Measurements from ENCODE around the gene PSME3.
"Not testable (repeated sequence)": the region's sequence is repeated elsewhere in the genome, so short reads cannot be mapped to it uniquely, and the experiment has no call there.

Gene PSME3

DNA sequence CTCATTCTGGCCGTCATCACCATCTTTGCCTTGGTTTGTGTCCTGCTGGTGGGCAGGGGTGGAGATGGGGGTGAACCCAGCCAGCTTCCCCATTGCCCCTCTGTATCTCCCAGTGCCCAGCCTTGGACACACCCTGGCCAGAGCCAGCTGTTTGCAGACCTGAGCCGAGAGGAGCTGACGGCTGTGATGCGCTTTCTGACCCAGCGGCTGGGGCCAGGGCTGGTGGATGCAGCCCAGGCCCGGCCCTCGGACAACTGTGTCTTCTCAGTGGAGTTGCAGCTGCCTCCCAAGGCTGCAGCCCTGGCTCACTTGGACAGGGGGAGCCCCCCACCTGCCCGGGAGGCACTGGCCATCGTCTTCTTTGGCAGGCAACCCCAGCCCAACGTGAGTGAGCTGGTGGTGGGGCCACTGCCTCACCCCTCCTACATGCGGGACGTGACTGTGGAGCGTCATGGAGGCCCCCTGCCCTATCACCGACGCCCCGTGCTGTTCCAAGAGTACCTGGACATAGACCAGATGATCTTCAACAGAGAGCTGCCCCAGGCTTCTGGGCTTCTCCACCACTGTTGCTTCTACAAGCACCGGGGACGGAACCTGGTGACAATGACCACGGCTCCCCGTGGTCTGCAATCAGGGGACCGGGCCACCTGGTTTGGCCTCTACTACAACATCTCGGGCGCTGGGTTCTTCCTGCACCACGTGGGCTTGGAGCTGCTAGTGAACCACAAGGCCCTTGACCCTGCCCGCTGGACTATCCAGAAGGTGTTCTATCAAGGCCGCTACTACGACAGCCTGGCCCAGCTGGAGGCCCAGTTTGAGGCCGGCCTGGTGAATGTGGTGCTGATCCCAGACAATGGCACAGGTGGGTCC, 18.4 kb downstream of the PSME3 start:
- DNase-seq (ENCODE audit: low spot score), result not testable (repeated sequence)

DNA sequence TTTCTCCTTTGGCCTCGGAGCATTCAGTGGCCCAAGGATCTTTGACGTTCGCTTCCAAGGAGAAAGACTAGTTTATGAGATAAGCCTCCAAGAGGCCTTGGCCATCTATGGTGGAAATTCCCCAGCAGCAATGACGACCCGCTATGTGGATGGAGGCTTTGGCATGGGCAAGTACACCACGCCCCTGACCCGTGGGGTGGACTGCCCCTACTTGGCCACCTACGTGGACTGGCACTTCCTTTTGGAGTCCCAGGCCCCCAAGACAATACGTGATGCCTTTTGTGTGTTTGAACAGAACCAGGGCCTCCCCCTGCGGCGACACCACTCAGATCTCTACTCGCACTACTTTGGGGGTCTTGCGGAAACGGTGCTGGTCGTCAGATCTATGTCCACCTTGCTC, 19.2 kb downstream of the PSME3 start:
- DNase-seq (ENCODE audit: low spot score), result no peak

DNA sequence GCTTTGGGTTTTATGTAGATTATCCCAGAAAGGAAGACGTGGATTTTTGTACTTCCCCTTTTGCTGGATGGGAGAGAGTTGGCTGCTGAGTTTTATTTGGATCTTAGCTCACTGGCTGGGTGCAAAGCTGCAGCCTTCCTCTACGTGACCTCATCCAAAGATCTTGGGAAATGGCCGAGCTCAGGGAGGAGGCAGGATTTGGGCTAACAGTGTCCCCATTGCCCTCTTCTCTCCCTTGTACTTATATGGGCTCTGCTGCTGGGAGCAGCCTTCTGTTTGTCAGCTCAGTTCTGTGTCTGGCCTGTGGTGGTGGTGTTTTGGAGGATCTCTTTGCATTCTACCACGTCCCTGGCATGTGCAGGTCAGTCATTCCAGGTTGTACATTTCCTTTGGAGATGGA, 19.8 kb downstream of the PSME3 start:
- no peak for DNase-seq (ENCODE audit: low spot score)

DNA sequence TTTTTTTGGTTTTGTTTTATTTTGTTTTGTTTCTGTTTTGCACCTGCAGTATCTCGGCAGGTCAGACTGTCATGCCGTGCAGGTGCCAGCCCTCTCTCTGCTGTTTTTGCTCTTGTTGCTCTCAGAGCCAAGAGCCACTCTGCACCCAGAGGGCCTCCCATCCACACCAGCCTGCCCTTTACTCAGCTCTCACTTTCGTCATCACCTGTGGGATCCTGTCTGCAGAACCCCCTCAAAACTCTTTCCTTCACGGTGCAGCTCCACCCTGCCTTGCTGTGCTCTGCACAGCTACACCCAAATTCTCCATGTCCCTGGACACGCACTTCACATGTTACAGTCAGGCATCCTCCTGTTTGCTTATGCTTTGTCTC, 20.4 kb downstream of the PSME3 start:
- no peak for DNase-seq (ENCODE audit: low spot score)

DNA sequence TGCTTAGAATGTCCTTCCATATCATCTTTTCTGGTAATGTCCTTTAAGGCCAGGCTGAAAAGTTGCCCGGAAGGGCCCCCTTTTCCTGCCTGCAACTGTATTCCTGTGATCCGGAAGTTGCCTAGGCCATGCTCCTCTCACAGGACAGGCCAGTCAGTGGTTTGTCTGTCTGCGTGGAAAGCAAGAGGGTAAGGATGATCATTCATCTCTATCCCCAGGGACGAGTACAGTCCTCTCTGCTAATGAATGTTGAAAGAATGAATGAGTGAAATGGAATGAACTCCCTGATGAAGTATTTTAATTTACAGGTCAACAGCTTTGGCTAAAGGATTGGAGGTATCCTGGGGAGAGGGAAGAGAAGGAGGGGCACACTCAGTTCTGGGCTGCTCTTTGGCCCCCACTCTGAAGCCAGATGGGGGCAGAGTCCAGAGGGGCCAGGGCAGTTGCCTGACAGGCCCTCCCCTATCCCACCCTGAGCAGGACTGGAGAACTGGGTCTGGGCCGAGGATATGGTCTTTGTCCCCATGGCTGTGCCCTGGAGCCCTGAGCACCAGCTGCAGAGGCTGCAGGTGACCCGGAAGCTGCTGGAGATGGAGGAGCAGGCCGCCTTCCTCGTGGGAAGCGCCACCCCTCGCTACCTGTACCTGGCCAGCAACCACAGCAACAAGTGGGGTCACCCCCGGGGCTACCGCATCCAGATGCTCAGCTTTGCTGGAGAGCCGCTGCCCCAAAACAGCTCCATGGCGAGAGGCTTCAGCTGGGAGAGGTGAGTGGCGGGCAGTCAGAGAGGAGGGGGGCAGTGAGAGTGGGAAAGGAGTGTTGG, 21.0 kb downstream of the PSME3 start:
- no peak for DNase-seq (ENCODE audit: low spot score)

DNA sequence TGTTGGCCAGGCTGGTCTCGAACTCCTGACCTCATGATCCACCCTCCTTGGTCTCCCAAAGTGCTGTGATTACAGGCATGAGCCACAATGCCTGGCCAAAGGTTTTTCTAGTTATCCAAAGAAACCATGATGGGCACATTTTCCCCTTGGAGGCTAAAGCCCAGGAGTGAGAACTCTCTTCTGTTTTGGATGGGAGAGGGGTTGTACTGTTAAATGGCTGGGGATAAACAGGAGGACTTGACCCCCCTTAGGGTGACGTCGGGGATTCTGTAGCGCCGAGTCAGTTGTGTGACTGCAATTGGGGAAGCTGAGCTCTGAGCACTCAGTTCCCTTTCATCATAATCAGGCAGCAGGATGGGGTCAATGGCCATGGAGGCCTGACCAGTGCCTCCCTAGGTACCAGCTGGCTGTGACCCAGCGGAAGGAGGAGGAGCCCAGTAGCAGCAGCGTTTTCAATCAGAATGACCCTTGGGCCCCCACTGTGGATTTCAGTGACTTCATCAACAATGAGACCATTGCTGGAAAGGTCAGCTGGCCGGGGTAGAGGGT, 21.9 kb downstream of the PSME3 start:
- DNase-seq (ENCODE audit: low spot score), result no peak

DNA sequence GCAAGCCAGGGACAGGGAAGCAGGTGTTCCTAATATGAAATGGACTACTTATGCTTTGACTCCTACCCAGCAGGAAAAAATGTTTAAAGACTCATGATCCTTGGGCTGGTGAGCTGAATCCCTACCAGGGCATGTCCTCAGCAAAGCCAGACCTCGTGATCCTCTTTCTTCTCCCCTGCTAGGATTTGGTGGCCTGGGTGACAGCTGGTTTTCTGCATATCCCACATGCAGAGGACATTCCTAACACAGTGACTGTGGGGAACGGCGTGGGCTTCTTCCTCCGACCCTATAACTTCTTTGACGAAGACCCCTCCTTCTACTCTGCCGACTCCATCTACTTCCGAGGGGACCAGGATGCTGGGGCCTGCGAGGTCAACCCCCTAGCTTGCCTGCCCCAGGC, 22.9 kb downstream of the PSME3 start:
- DNase-seq (ENCODE audit: low spot score), result not testable (repeated sequence)

DNA sequence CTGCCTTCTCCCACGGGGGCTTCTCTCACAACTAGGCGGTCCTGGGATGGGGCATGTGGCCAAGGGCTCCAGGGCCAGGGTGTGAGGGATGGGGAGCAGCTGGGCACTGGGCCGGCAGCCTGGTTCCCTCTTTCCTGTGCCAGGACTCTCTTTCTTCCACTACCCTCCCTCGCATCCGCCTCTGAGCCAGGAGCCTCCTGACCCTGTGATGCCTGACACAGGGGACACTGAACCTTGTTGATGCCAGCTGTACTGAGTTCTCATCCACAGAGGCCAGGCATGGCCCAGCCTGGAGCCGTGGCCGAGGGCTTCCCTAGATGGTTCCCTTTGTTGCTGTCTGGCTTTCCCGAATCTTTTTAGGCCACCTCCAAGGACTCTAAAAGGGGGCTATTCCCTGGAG, 23.3 kb downstream of the PSME3 start:
- not testable (repeated sequence) for DNase-seq (ENCODE audit: low spot score)

DNA sequence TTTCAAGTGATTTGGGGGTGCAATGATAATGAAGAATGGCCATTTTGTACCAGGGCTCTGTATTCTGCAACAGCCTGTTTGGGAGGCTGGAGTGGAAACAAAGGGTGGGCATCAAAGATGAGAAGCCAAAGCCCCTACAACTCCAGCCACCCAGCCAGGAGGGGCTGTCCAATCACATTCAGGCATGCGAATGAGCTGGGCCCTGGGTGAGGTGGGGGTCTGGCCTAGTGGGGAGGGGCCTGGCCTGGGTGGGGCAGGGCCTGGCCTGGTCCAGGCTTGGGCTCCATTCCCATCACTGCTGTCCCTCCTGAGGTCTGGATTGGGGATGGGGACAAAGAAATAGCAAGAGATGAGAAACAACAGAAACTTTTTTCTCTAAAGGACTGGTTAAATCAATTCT, 24.2 kb downstream of the PSME3 start:
- no peak for DNase-seq (ENCODE audit: low spot score)

DNA sequence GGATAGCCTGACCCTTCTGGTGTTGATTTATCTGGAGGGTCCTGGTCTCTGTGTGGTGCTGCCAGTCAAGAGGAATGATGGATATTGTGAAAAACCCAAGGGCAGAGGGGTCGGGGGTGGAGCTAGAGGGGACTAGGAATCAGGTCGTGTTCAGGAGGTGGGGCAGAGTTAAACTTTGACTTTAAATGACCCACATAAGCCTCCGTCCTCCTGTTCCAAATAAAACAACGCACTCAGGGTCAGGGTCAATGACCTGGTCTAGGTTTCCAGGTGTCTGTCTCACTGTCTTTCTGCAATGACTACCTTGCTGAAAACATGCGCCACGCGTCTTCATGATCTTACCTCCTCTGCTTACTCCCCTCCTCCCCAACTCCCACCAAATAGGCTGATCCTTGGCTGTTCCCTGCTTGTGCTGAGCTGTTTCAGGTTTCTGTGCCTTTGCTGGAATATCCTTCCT, 32.5 kb downstream of the PSME3 start:
- no peak for DNase-seq (ENCODE audit: low spot score)

DNA sequence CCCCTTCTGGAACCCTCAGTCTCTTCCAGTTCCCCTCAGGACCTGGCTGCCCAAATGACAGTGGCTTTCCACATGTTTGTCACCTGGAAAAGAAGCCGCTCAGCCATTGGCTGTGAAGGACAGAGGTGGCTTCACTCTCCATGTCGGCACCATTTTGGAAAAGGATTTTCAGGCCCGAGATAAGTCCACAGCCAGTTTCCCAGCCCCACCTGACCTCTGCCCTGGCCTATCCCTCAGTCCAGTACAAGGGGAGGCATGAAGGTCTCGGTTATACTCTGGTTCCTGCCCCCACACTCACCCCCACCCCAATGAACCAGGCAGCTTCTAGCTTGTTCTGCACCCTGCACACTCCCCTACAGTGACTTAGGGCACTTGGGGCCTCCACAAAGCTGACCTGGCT, 33.0 kb downstream of the PSME3 start:
- no peak for DNase-seq (ENCODE audit: low spot score)

DNA sequence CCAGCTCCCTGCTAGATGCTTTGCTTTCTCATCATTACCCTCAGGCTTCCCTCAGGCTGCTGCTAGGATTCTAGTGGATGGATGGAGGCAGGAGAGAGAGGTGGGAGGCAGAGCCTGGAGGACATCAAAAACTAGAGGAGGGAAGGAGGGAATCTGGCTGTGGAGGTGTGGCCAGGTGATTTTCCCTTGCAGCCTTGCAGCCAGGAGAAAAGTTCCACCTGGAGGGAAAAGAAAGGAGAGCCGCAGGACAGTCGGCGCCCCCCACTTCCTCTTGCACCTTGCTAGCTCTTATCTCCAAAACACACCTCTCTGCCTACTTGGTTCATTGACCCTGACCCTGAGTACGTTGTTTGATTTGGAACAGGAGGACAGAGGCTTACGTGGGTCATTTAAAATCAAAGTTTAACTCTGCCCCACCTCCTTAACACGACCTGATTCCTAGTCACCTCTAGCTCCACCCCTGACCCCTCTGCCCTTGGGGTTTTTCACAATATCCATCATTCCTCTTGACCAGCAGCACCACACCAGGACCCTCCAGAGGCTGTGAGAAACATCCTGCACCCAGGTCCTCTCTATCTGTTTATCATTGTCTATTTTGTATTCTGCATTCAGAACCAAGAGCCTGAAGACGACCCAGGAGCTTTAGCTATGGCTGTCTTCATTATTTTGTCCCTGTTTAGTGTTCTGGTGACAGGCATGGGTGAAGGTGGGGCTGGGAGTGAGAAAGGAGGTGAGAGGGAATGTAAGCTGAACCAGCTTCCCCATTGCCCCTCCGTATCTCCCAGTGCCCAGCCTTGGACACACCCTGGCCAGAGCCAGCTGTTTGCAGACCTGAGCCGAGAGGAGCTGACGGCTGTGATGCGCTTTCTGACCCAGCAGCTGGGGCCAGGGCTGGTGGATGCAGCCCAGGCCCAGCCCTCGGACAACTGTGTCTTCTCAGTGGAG, 33.7 kb downstream of the PSME3 start:
- DNase-seq (ENCODE audit: low spot score), result no peak

DNA sequence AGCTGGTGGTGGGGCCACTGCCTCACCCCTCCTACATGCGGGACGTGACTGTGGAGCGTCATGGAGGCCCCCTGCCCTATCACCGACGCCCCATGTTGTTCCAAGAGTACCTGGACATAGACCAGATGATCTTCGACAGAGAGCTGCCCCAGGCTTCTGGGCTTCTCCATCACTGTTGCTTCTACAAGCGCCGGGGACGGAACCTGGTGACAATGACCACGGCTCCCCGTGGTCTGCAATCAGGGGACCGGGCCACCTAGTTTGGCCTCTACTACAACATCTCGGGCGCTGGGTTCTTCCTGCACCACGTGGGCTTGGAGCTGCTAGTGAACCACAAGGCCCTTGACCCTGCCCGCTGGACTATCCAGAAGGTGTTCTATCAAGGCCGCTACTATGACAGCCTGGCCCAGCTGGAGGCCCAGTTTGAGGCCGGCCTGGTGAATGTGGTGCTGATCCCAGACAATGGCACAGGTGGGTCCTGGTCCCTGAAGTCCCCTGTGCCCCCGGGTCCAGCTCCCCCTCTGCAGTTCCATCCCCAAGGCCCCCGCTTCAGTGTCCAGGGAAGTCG, 34.6 kb downstream of the PSME3 start:
- DNase-seq (ENCODE audit: low spot score), result not testable (repeated sequence)

DNA sequence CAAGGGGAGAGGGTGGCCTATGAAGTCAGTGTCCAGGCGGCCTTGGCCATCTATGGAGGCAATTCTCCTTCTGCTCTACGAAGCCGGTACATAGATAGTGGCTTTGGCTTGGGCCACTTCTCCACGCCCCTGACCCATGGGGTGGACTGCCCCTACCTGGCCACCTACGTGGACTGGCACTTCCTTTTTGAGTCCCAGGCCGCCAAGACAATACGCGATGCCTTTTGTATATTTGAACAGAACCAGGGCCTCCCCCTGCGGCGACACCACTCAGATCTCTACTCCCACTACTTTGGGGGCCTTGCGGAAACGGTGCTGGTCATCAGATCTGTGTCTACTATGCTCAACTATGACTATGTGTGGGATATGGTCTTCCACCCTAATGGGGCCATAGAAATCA, 35.1 kb downstream of the PSME3 start:
- no peak for DNase-seq (ENCODE audit: low spot score)

DNA sequence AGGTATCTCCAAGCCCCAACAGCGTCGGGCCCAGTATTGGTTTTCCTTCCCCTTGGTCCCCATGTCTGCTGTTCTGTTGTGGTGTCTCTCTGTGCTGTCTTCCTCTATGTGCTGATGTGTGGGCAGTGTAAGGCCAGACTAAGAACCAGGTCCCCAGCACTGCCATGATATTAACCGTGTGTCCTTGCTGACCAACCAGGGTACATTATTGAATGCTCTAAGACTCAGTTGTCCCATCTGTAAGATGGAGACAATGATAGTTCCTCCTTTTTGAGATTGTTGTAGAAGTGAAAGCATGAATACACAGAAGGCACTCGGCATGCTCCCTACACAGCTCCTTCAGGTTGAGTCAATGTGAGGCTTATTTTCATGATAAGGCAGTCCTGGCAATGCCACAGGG, 38.5 kb downstream of the PSME3 start:
- no peak for DNase-seq (ENCODE audit: low spot score)

DNA sequence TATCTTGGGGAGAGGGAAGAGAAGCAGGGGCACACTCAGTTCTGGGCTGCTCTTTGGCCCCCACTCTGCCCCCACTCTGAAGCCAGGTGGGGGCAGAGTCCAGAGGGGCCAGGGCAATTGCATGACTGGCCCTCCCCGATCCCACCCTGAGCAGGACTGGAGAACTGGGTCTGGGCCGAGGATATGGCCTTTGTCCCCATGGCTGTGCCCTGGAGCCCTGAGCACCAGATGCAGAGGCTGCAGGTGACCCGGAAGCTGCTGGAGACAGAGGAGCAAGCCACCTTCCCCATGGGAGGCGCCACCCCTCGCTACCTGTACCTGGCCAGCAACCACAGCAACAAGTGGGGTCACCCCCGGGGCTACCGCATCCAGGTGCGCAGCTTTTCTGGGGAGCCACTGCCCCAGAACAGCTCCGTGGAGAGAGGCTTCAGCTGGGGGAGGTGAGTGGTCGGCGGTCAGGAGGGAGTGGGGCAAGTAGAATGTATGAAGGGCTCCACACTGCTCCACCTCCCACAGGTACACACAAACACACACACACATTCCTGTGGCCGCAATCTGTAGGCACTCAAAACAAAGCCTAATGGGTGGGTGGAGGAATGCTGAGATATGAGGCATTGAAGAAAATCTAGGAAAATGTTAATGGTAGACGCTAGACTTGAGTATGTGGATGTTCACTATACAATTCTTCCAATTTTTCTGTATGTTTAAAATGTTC, 39.2 kb downstream of the PSME3 start:
- no peak for DNase-seq (ENCODE audit: low spot score)

DNA sequence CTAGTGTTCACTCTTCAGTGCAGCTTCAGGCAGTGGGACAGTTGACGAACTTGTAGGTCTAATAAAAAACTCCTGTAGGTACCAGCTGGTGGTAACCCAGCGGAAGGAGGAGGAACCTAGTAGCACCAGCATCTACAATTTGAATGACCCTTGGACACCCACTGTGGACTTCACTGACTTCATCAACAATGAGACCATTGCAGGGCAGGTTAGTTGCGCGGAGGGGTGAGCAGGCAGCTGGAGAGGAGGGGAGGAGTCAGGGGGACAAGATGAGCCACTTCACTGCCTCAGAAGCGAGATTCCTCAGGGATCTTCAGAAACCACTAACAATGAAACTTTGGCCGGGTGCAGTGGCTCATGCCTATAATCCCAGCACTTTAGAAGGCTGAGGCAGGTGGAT, 40.1 kb downstream of the PSME3 start:
- no peak for DNase-seq (ENCODE audit: low spot score)

DNA sequence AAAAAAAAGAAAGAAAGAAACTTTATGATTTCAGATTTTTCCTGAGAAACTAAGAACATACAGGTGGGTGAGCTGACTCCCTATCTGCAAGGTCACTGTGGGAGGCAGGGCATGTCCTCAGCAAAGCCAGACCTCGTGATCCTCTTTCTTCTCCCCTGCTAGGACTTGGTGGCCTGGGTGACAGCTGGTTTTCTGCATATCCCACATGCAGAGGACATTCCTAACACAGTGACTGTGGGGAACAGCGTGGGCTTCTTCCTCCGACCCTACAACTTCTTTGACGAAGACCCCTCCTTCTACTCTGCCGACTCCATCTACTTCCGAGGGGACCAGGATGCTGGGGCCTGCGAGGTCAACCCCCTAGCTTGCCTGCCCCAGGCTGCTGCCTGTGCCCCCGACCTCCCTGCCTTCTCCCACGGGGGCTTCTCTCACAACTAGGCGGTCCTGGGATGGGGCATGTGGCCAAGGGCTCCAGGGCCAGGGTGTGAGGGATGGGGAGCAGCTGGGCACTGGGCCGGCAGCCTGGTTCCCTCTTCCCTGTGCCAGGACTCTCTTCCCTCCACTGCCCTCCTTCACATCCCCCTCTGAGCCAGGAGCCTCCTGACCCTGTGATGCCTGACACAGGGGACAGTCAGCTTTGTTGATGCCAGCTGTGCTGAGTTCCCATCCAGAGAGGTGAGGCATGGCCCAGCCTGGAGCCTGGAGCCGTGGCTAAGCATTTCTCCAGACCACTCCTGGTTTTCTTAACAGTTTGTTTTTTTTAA, 40.9 kb downstream of the PSME3 start:
- DNase-seq (ENCODE audit: low spot score), result not testable (repeated sequence)

DNA sequence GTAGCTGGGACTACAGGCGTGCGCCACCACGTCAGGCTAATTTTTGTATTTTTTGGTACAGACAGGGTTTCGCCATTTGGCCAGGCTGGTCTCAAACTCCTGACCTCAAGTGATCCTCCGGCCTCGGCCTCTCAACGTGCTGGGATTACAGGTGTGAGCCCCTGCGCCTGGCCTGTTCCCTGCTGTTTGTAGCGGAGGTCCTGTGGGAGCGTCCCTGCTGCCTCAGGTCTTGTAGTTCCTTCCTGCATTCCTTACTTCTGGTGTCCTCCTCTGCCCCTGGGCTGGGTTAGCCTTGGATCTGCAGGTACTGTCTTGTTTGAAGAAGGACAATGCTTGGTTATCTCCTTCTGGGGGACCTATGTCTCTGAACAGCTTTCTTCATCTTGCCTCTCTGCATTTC, 43.8 kb downstream of the PSME3 start:
- DNase-seq (ENCODE audit: low spot score), result no peak
